IMR-90 (cell line): ENCODE results near the gene MACF1. TPM values are rescaled to one million over a fixed set of nuclear protein-coding genes. Genes with fewer than 3 reads are reported as not detected.
A peak's percentile ranks its signal among the peaks of the same experiment; 100 is the strongest.

Experiments
- ATAC-seq: fragments of 200-7000 bp; cut with Tn5 transposase; 2 replicates; pipeline ENCODE4 v1.9.1; 2020; ENCODE audit warnings: low read depth, mild to moderate bottlenecking, moderate library complexity
- BruUV-seq: library from RNA; stranded (reverse); fragments of 400-500 nt; replicated peaks from 2 replicates; lab custom pipeline; 2021; lab: Mats Ljungman, UMichigan
- CTCF ChIA-PET: fragments of 300-600 bp; formaldehyde crosslinking; extraction: SDS; loops from one replicate; lab custom pipeline; 2021; ENCODE audit warnings: antibody characterized with exemption; lab: Yijun Ruan, JAX
- POLR2A ChIA-PET: fragments of 300-600 bp; sonication (Branson Sonifier 250); formaldehyde crosslinking; loops from one replicate; lab custom pipeline; 2022; ENCODE audit warnings: antibody characterized with exemption; ENCODE audit not compliant: unreplicated experiment; lab: Charles Lee
- DNase-seq: peaks from one replicate; pipeline ENCODE4 v3.0.0; 2013
- H2AFZ ChIP-seq: replicated peaks from 2 replicates; pipeline ENCODE3; 2013; ENCODE audit warnings: low read length, mild to moderate bottlenecking; ENCODE audit not compliant: poor library complexity
- H2AK5ac ChIP-seq: 2 replicates; pipeline ENCODE4 v1.6.1; 2013; ENCODE audit warnings: low read depth, low read length, inconsistent platforms
- H2AK9ac ChIP-seq: replicated peaks from 2 replicates; pipeline ENCODE3; 2013; ENCODE audit warnings: mild to moderate bottlenecking, low read depth, low read length, moderate library complexity; ENCODE audit not compliant: poor library complexity
- H2BK120ac ChIP-seq: 2 replicates; pipeline ENCODE4 v1.6.1; 2013; ENCODE audit warnings: low read depth, low read length, inconsistent platforms
- H2BK15ac ChIP-seq: 3 replicates; pipeline ENCODE4 v1.6.1; 2013; ENCODE audit warnings: low read depth, low read length, inconsistent platforms
- H2BK20ac ChIP-seq: 2 replicates; pipeline ENCODE4 v1.6.1; 2013; ENCODE audit warnings: low read depth, mild to moderate bottlenecking, inconsistent platforms, low read length, moderate library complexity
- H2BK5ac ChIP-seq: 2 replicates; pipeline ENCODE4 v1.6.1; 2013; ENCODE audit warnings: mild to moderate bottlenecking, low read depth, low read length, inconsistent platforms; ENCODE audit not compliant: poor library complexity, severe bottlenecking
- H3K14ac ChIP-seq: replicated peaks from 2 replicates; pipeline ENCODE4 v1.6.1; 2013; ENCODE audit warnings: low read depth, low read length, inconsistent platforms
- H3K18ac ChIP-seq: 2 replicates; pipeline ENCODE4 v1.6.1; 2013; ENCODE audit warnings: low read depth, low read length, control low read depth
- H3K23ac ChIP-seq: 2 replicates; pipeline ENCODE4 v1.6.1; 2013; ENCODE audit warnings: low read depth, low read length, inconsistent platforms
- H3K27ac ChIP-seq: 2 replicates; pipeline ENCODE4 v1.5.1; 2013; ENCODE audit warnings: mild to moderate bottlenecking, control low read depth, low read length; ENCODE audit not compliant: insufficient read depth
- H3K27me3 ChIP-seq: 2 replicates; pipeline ENCODE4 v1.6.1; 2013; ENCODE audit warnings: low read length; ENCODE audit not compliant: control insufficient read depth, insufficient read depth
- H3K36me3 ChIP-seq: 2 replicates; pipeline ENCODE4 v1.6.1; 2013; ENCODE audit warnings: low read length, mixed read lengths; ENCODE audit not compliant: control insufficient read depth, insufficient read depth
- H3K4ac ChIP-seq: 2 replicates; pipeline ENCODE4 v1.6.1; 2013; ENCODE audit warnings: low read depth, low read length, inconsistent platforms
- H3K4me1 ChIP-seq: 2 replicates; pipeline ENCODE4 v1.6.1; 2013; ENCODE audit warnings: low read length, mixed read lengths; ENCODE audit not compliant: control insufficient read depth, insufficient read depth
- H3K4me2 ChIP-seq: 2 replicates; pipeline ENCODE4 v1.6.1; 2013; ENCODE audit warnings: low read depth, mild to moderate bottlenecking, control low read depth, low read length, moderate library complexity
- H3K4me3 ChIP-seq: 2 replicates; pipeline ENCODE4 v1.5.1; 2013; ENCODE audit warnings: low read depth, mild to moderate bottlenecking, control low read depth, low read length, moderate library complexity; ENCODE audit not compliant: insufficient read depth
- H3K56ac ChIP-seq: 2 replicates; pipeline ENCODE4 v1.6.1; 2013; ENCODE audit warnings: low read length, inconsistent platforms; ENCODE audit not compliant: insufficient read depth; ENCODE audit errors: extremely low read depth
- H3K79me1 ChIP-seq, 2 experiments: 2 replicates each; pipeline ENCODE4 v1.6.1; 2013; ENCODE audit warnings: low read length in 2 of 2, inconsistent platforms in 1 of 2, low read depth in 1 of 2
- H3K9ac ChIP-seq: 2 replicates; pipeline ENCODE4 v1.6.1; 2013; ENCODE audit warnings: low read depth, low read length, control low read depth
- H3K9me1 ChIP-seq: 2 replicates; pipeline ENCODE4 v1.6.1; 2013; ENCODE audit warnings: low read length, inconsistent platforms; ENCODE audit not compliant: insufficient read depth
- H3K9me3 ChIP-seq: 2 replicates; pipeline ENCODE4 v1.6.1; 2013; ENCODE audit warnings: low read length; ENCODE audit not compliant: control insufficient read depth, insufficient read depth
- H4K20me1 ChIP-seq: 2 replicates; pipeline ENCODE4 v1.6.1; 2013; ENCODE audit warnings: low read length, inconsistent platforms; ENCODE audit not compliant: insufficient read depth
- H4K5ac ChIP-seq: 2 replicates; pipeline ENCODE4 v1.6.1; 2013; ENCODE audit warnings: mild to moderate bottlenecking, low read depth, low read length, control low read depth
- H4K8ac ChIP-seq, 2 experiments: 2 replicates each; pipeline ENCODE4 v1.6.1; 2013; ENCODE audit warnings: low read depth in 2 of 2, low read length in 2 of 2, control low read depth in 1 of 2, inconsistent platforms in 1 of 2
- H4K91ac ChIP-seq: 2 replicates; pipeline ENCODE4 v1.6.1; 2013; ENCODE audit warnings: low read depth, low read length, inconsistent platforms; ENCODE audit not compliant: insufficient read depth
- BHLHE40 ChIP-seq: fragments of 150-350 bp; IDR thresholded peaks from 2 replicates; pipeline ENCODE4 v1.6.1; 2016; ENCODE audit warnings: mild to moderate bottlenecking, low read depth, low read length
- CTCF ChIP-seq: conservative IDR thresholded peaks from 2 replicates; pipeline ENCODE4 v1.5.1; 2012; ENCODE audit warnings: mild to moderate bottlenecking, low read depth, low read length, improper control_type of control experiment
- RAD21 ChIP-seq: IDR thresholded peaks from 2 replicates; pipeline ENCODE4 v1.6.1; 2012; ENCODE audit warnings: low read length, improper control_type of control experiment
- SMC3 ChIP-seq: fragments of 150-350 bp; IDR thresholded peaks from 2 replicates; pipeline ENCODE4 v1.6.1; 2016; ENCODE audit warnings: low read depth, mild to moderate bottlenecking, antibody characterized with exemption, low read length, moderate library complexity
- WGBS, 2 experiments: methylation state at CpG; one replicate each; pipeline versions ENCODE4 v1.1.5 to v1.1.7; 2013; ENCODE audit warnings: missing lambda C conversion rate in 2 of 2; ENCODE audit not compliant: insufficient read length in 1 of 2; ENCODE audit errors: extremely low coverage in 2 of 2; 5-methylcytosine and 5-hydroxymethylcytosine counted together
- dilution Hi-C: fragments of 300-500 bp; cut with HindIII; formaldehyde crosslinking; loops from one replicate; pipeline ENCODE4 v1.14.3; 2018; ENCODE audit warnings: low sequenced_read_pairs; ENCODE audit not compliant: unreplicated experiment
- in situ Hi-C: fragments of 300-500 bp; cut with MboI; formaldehyde crosslinking; loops from 3 replicates; pipeline ENCODE4 v1.14.3; 2019; ENCODE audit warnings: low sequenced_read_pairs, inconsistent platforms, mixed read lengths
- intact Hi-C: fragments of 100-400 bp; cut with micrococcal nuclease; formaldehyde crosslinking; loops from 2 replicates; pipeline ENCODE4 v1.10.0; 2022
- polyA plus RNA-seq, 3 experiments: library from polyadenylated mRNA; depleted of rRNA; stranded (reverse); fragments of >200 nt; gene quantifications; 2 replicates each; pipeline ENCODE4 v1.2.3, GENCODE V29; 2012; ENCODE audit warnings: low replicate concordance in 1 of 3
- total RNA-seq: library from RNA; depleted of rRNA; stranded (reverse); fragments of >200 nt; gene quantifications from 2 replicates; pipeline ENCODE4 v1.2.3, GENCODE V29; 2012

The MACF1 gene
- total and polyA plus RNA-seq, 2 of the 4 experiments (the other 2 are of a cell fraction): 67.6 to 369 TPM

DNA sequence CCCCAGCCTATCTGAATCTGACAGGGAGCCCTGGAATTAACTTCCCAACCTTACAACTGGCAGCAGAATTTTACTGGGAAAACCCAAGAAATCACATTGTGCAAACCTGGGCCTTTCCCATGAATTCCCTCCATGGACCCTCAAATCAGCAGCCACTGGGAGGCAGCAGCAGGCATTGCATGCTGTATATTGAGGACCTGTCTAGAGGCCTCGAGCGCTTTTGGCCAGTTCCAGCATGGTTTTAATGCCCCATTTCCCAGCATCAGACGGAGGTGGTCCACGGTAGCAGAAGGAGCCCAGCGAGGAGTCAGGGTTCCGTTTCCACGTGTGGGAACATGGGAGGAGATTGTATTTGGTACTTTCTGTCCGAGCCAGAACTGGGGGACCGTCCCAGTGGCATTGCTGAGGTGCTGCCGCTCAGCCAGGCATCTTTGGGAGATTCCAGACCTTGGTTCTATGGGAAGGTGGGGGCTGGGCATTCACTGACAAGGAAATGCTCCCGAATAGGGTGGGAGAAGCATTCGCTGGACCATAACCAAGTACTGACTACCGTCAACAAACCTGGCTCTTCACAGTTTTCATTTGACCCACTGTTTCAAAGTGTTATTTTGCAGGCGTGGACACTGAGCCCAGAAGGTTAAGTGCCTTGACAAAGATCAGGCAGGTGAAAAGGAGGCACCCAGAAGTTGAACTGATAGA lies 302.9 kb downstream of the MACF1 start:
- Histone ChIP-seq H4K8ac (no peak overlapping the region), H2AK5ac (no peak overlapping the region), H3K56ac (no peak overlapping the region), H3K14ac (no peak overlapping the region), H3K79me1 (no peaks in the 10 kb centered on the region), H3K36me3 (no peaks in the 10 kb centered on the region), H3K4me3 (no peak overlapping the region), H4K20me1 (no peaks in the 10 kb centered on the region), H2BK120ac (no peak overlapping the region), H3K27me3 (peaks cover 3% of the 10 kb centered on the region; the same call in 1 of the 2 replicates), H3K4ac (no peak overlapping the region), H2AFZ (no peak overlapping the region), H4K91ac (no peak overlapping the region), H2BK15ac (no peak overlapping the region), H3K4me1 (no peaks in the 10 kb centered on the region; the same call in 1 of the 2 replicates), H2AK9ac (no peak overlapping the region), H3K23ac (no peak overlapping the region), H3K18ac (no peak overlapping the region), H4K5ac (no peak overlapping the region), H2BK5ac (no peak overlapping the region), H3K27ac (no peak overlapping the region), H2BK20ac (no peak overlapping the region), H3K9me1 (no peaks in the 10 kb centered on the region), H3K9me3 (no peaks in the 10 kb centered on the region; the same call in 1 of the 2 replicates), H3K4me2 (no peak overlapping the region), H3K9ac (no peak overlapping the region)
- no peak for DNase-seq
- ATAC-seq: peak; percentile 66
- 87% methylated on average over 3 of the region's 14 CpGs; no CpG with 5 or more reads in 1 of the 2 experiments for WGBS, 2 experiments
- in situ Hi-C loops: loop anchor here (10.0 kb wide), 1 partner anchor 207 kb away; no protein-coding TSS in a partner anchor
- TF ChIP-seq SMC3: peak; percentile 26; the same call in 1 of the 2 replicates
- no peak for TF ChIP-seq BHLHE40
- 0 out of 2 replicates have a peak, but pooled peaks have one; percentile 17 for TF ChIP-seq RAD21
- TF ChIP-seq CTCF: peak; percentile 32
- POLR2A ChIA-PET: no interaction called here
- intact Hi-C loops: no loop called here
- dilution Hi-C loops: no loop called here
- CTCF ChIA-PET: no interaction called here
- BruUV-seq: no TSS peak
